Erythroblast (primary cell): ENCODE data around the gene LCOR.
A peak's percentile ranks its signal among the peaks of the same experiment; 100 is the strongest.

Experiments used
- DNase-seq, 2 experiments: peaks; one replicate each; lab custom pipeline; 2025; lab: John Stamatoyannopoulos, UW
- GATA1 ChIP-seq: IDR thresholded peaks from 2 replicates; pipeline ENCODE4 v1.6.1; 2011; ENCODE audit warnings: low read depth, mild to moderate bottlenecking, control low read depth, low read length, moderate library complexity
- POLR2A ChIP-seq: IDR thresholded peaks from 2 replicates; pipeline ENCODE4 v1.6.1; 2011; ENCODE audit warnings: mild to moderate bottlenecking, low read length

Gene LCOR

DNA sequence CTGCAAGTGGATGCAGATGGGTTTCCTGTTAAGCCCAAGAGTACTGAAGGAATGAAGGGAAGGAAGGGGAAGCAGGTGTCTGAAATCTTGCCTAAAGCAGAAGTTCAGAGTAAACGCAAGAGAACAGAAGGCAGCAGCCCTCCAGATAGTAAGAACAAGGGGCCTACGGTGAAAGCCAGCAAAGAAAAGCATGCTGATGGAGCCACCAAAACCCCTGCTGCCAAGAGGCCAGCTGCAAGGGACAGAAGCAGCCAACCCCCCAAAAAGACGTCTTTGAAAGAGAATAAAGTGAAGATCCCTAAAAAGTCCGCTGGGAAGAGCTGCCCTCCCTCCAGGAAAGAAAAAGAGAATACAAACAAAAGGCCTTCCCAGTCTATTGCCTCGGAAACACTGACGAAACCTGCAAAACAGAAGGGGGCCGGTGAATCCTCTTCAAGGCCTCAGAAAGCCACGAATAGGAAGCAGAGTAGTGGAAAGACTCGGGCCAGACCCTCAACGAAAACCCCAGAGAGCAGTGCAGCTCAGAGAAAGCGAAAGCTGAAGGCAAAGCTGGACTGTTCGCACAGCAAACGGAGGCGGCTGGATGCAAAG, 152.5 kb downstream of the LCOR start:
- TF ChIP-seq GATA1 (no peak), POLR2A (no peak)
- DNase-seq: no peak

DNA sequence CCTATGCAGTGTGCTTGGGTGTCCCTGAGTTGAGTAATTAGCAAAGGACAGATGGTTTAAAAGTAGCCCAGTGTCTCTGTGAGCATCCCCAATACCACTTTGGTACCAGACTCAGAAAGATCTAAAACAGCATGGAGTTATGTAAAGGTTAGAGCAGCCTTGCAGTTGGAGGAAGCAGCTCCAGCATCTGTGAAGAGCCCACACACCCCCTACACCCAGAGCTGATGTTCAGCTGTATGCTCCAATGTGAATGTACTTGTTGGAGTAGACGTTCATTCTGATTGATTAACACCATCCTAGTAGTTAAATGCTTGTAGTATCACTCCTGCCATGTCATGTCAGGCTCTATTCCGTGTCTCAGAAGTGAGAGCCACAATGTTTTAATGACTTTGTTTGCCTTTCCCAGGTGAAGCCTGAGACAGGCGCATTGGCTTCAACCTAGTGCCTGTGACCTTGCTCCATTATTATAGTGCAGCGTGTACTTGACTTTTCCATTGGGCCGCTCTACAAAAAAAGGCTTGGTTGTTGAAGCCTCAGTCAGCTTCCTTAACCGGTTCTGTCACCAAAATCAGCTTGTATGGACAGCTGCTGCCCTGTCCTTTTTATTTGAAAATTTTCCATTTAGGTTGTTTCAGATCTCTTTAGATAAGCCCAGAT, 154.2 kb downstream of the LCOR start:
- TF ChIP-seq GATA1: no peak
- no peak for TF ChIP-seq POLR2A
- no peak for DNase-seq

DNA sequence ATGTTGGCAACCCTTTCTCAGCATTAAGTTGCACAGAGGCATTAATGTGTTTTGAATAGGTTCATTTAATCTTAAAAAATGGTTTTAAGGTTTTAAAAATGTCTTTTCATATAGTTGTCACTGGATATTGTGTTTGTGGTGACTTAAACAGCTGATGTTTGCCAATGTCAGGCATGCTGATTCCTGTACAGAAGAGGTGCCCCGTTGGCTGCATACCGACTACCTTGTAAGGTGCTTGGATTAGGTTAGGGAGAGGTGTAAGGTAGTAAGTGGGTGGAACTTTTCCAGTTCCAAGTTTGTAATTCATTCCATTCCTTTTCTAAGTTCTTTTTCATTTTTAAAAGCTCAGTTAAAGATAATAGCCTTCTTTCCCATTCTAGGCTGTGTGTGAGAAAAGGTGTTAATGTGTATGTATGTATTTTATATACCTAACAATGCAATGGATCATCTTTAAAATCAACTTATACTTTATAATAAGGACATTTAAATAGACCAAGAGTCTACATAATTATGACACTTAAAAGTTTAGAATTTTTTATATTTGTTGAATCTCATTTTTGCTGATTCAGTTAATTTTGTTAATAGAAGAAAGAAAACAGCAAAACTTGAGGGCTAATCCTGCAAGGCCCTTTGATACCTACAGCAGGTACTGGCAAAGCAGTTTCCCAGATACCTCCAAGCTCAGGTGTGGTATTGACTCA, 155.2 kb downstream of the LCOR start:
- TF ChIP-seq GATA1 (no peak), POLR2A (no peak)
- DNase-seq: no peak

DNA sequence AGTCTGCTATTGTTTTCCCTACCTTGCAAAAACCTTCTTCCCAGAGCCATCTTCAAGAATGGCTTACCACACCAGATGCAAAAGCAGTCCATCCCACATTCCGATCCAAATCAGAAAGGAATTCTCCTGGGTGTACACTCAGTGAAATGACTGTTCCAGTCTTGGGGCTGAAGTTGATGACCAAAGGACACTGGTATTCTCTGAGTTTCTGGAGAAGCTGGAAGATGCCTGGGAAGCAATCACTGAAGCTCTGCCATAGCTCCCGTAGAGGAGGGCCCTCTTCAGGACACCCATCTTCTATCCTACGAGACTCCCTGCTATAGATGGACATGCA, 155.7 kb downstream of the LCOR start:
- no peak for DNase-seq

DNA sequence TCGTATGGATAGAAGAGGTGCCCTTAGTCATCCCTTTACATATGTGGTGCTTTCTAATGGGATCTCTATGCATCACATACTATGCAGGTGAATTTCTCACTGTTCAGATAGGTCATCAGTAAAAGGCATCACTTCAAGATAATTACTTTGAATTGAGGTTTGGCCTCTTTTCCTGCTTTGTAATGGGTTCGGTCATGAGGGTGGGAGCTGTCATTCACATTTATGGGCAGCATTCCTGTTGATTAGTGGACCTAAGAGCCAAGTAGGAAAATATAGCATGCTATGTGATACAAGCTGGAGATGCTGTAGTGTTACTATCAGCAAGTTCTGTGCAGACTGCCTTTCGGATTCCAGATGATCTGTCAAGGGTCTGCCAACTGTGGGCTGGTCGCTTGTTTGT, 156.3 kb downstream of the LCOR start:
- TF ChIP-seq POLR2A (no peak), GATA1 (no peak)
- no peak for DNase-seq

More for the DNA sequence above, 155.7 kb downstream of the LCOR start:
- TF ChIP-seq POLR2A (no peak), GATA1 (no peak)

DNA sequence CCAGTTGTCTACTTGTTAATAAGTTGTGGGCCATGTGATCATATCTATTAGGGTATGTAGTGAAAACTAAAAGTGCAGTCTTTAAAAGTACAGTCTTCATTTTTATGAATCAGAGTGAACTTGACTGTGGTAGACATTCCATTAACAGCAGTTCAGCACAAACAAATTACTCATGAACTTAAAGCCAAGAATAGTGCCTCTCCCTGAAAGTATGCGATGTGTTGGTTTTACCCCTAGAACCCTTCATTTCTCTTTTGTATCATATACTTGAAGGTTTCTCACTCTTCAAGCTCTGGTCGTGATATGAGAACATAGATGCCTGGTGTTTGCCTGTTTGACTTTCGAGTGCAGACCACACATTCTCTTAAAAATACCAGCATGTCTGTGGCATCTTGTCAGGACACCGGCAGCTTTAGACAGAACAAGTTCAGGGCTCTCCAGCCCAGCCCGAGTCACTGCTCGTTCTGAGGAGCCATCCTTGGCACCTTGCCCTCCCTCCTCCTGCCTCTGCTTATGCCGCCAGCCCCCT, 159.3 kb downstream of the LCOR start:
- DNase-seq: no peak
- TF ChIP-seq POLR2A: no peak

DNA sequence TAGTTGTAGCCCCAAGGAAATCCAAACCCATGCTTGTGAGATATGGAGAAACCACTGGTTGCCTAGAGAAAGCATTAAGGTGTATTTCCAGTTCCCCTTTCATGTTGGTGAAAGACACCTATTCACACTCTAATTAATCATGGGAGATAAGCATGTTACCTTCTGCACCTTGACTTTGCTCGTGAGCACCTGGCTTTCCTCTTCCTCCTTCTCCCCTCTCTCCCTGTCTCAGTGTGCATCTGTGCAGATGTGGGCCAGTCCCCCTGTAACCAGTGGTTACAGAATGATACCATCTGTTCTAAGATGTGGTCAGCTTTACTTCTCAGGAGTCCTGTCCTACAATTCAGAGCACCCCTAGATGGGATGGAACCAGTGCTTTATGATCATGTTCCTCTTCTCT, 160.6 kb downstream of the LCOR start:
- TF ChIP-seq GATA1 (no peak), POLR2A (no peak)
- no peak for DNase-seq

DNA sequence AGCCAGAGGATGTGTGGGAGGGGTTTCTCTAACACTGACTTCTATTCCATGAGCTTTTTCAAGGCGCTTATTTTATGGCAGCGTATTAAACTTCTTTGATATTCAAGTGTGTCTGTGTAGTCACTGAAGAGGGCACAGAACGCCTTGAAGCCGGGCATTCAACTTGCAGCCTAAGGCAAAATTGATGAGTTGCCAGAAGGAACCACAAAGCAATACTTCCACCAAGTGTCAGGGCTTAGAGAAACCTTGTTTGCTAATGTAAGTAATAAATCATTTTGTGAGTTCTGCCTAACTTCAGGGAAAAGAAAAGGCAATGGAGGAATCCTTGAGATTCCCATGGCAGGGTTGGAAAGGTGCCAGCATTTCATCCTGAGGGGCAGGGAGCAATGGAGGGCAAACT, 163.8 kb downstream of the LCOR start:
- no peak for TF ChIP-seq GATA1
- no peak for DNase-seq

DNA sequence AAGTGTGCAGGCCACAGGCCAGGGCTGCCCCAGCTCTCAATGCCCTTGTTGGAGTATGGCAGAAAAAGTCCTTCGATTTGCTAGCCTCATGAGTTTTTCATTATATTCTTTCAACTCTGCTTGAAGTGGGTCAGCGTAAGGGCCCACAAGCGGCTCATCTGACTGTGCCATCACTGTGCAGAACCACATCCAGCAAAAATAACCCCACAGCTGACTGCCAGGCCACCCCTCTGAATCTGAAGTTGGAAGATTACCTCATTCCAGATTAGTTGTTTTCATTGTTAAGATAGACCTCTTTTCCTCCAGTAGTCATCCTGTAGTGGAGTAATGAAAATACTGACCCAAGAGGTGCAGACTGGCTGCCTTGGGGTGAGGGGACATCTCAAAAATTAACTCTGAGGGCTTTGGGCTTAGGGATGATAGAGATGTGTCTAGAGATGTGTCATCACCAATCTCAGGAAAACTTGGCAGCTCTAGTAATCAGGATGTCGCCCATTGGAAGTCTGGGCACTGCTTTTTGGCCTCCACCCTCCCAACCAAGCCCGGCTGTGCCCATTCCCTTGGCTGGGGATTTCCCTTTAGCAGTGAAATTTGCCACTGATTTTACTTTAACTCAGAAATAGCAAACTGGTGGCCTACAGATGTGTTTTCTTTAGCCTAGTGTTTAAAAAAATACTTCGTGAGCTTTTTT, 164.3 kb downstream of the LCOR start:
- DNase-seq: no peak
- TF ChIP-seq POLR2A: no peak
- TF ChIP-seq GATA1: no peak

DNA sequence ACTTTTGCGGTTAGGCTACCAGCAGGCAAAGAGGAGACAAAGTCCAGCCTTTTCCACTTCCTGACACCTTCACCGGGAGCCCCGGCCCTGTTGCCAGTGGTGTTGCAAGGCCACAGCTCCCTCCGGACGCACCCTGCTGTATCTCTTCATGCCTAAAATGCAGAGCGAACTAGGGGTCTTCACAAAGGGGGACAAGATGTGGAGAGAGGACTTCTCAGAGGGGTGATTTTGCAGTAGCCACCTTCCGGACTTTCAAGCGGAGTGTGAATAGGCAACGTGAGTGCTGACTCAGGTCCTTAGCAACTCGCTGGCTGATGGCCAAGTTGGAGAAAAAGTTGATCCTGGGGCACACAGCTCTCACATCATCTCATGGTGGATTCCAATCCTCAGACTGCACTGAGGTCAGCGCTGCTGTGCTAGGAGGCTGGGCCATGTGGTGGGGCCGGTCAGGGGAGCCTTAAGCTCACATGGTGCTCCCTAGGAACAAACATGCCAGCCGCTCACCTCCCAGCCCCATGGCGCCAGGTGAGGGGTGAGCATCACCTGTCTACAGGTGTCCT, 166.3 kb downstream of the LCOR start:
- TF ChIP-seq POLR2A (no peak), GATA1 (no peak)

DNA sequence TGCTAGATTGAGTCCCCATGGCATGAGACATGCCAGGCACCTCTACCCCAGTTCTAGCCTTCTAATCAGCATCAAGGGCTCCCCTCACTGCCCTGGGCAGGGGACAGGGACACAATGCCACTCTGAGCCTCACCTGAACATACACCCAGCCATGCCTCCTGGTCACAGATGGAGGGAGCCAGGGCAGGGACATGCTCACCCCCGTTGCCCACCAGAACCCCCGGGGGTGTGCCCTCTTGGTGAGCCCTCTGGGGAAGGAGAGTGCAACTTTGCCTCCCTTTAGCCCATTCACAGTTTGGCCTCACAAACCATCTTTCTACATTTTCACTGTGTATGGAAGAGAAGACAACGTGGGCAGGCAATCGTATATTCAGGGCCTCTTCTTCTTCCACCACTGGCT, 167.2 kb downstream of the LCOR start:
- no peak for TF ChIP-seq GATA1
- no peak for TF ChIP-seq POLR2A
- no peak for DNase-seq

More for the DNA sequence above, 166.3 kb downstream of the LCOR start:
- DNase-seq: peak in 1 of 2 experiments; percentile 19

DNA sequence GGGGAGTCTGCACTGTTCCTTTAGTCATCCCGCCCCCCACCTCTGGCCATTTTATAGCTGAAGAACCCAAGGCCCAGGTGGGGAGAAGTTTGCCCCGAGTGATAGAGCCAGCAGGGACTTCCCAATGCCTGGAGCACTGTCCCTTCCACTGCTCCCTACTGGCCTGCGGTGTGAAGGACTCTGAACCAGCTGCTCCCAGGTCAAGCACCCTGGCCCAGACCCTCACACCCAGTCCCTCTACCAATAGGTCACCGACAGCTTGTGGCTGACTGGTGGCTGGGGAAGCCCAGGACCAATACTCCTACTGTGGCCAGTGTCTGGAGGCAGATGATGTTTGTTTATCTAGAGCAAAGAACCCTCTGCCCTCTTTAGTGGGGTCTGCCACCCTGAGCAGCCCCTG, 167.9 kb downstream of the LCOR start:
- TF ChIP-seq GATA1: no peak
- TF ChIP-seq POLR2A: no peak
- no peak for DNase-seq

DNA sequence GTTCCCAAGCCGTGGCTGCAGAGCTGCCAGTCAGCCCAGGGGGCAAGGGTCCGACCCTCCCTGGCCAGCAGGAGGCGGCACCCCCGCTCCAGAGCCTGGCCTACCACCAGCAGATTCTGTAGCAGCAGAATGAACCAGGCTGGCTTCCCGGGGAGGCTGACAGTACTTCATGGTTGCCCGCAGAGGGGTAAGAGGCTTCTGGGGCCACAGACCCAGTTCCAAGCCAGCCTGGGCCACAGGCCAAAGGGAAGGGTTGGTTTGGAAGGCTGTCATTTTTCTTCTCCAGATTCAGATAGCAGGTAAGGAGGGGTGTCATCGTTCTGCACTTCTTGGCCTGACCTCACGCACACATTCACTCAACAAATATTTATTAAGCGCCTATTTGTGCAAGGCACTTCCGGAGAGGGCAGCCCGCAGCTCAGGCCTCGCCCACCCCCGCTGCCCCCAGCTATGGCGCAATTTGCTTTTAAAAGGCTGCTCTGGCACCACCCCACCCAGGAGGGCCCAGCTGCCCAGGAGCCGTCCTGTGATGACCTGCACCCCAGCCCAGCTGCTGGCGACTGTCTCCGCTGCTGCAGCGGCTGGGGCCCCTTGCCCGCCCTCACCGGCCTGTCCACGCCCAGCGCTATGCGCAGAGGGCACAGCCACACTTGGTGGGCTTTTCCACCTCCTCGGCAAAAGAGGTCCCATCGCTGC, 168.5 kb downstream of the LCOR start:
- TF ChIP-seq GATA1 (no peak), POLR2A (no peak)
- DNase-seq: no peak
